A549 (cell line): ENCODE data around the gene COA8.

ENCODE experiments used
- ATOH8 ChIP-seq: fragments of 250-450 bp; sonication (Bioruptor Pico); IDR thresholded peaks from 2 replicates; pipeline ENCODE4 v1.5.0; 2020; ENCODE audit warnings: low read depth, mild to moderate bottlenecking, moderate library complexity
- CTCF ChIP-seq: fragments of >200 bp; sonication (Bioruptor Twin); formaldehyde crosslinking; IDR thresholded peaks from 3 replicates; pipeline ENCODE4 v1.5.1; 2016
- E2F6 ChIP-seq: IDR thresholded peaks from 2 replicates; pipeline ENCODE4 v1.6.1; 2012; ENCODE audit warnings: low read depth, borderline replicate concordance
- HMGXB4 ChIP-seq: fragments of 250-450 bp; sonication (Bioruptor Pico); IDR thresholded peaks from 2 replicates; pipeline ENCODE4 v1.5.0; 2021; ENCODE audit warnings: mild to moderate bottlenecking, moderate library complexity, borderline replicate concordance
- JUN ChIP-seq, 2 experiments: fragments of >200 bp; sonication (Bioruptor Twin); formaldehyde crosslinking; IDR thresholded peaks; 2 replicates in 1 of 2; 3 replicates in 1 of 2; pipeline ENCODE4 v1.6.1; 2016 to 2017
- JUNB ChIP-seq: fragments of >200 bp; sonication (Bioruptor Twin); formaldehyde crosslinking; IDR thresholded peaks from 2 replicates; pipeline ENCODE4 v1.6.1; 2016
- MAX ChIP-seq: IDR thresholded peaks from 2 replicates; pipeline ENCODE4 v1.6.1; 2012
- MYC ChIP-seq: IDR thresholded peaks from 2 replicates; pipeline ENCODE4 v1.6.1; 2012; ENCODE audit warnings: mild to moderate bottlenecking, inconsistent platforms, low read length, improper control_type of control experiment, borderline replicate concordance
- NR3C1 ChIP-seq: fragments of >200 bp; sonication (Bioruptor Twin); formaldehyde crosslinking; IDR thresholded peaks from 3 replicates; pipeline ENCODE4 v1.6.1; 2017
- POLR2A ChIP-seq: IDR thresholded peaks from 2 replicates; pipeline ENCODE4 v1.6.1; 2012; ENCODE audit warnings: mild to moderate bottlenecking, low read length
- RAD21 ChIP-seq, 2 experiments: fragments of >200 bp in 1 of 2; sonication (Bioruptor Twin) in 1 of 2; formaldehyde crosslinking in 1 of 2; IDR thresholded peaks in 1 of 2; conservative IDR thresholded peaks in 1 of 2; 2 replicates in 1 of 2; 3 replicates in 1 of 2; pipeline ENCODE4 v1.6.1; 2012 to 2018; ENCODE audit warnings: inconsistent platforms in 1 of 2
- REST ChIP-seq: fragments of 200-600 bp; sonication (generic); IDR thresholded peaks from 2 replicates; pipeline ENCODE4 v1.6.1; 2016; ENCODE audit warnings: antibody characterized with exemption, mild to moderate bottlenecking, moderate library complexity
- RFX5 ChIP-seq: fragments of 450-650 bp; IDR thresholded peaks from 2 replicates; pipeline ENCODE4 v1.7.1; 2014; ENCODE audit warnings: antibody characterized with exemption, mild to moderate bottlenecking, moderate library complexity
- USF2 ChIP-seq: fragments of 450-650 bp; IDR thresholded peaks from 2 replicates; pipeline ENCODE4 v1.6.1; 2014; ENCODE audit warnings: antibody characterized with exemption

GRCh38 chr14:103534576-103535061 is 28.1 kb upstream of the COA8 start:
- TF ChIP-seq CTCF = no peak
- no peak for TF ChIP-seq RFX5
- no peak for TF ChIP-seq POLR2A
- TF ChIP-seq ATOH8 (CRISPR knock-in tag) = no peak
- TF ChIP-seq MAX = no peak
- TF ChIP-seq HMGXB4 (CRISPR knock-in tag) = no peak
- no peak for TF ChIP-seq JUNB
- TF ChIP-seq REST = no peak
- no peak for TF ChIP-seq RAD21 (conservative IDR thresholded peaks at IDR 0.05 in 1 of 2, IDR thresholded peaks at IDR 0.05 in 1 of 2)
- no peak for TF ChIP-seq JUN (IDR thresholded peaks at IDR 0.05)
- TF ChIP-seq MYC = no peak
- no peak for TF ChIP-seq E2F6
- TF ChIP-seq NR3C1 = no peak
- no peak for TF ChIP-seq USF2
